PFSK-1 (cell line): ENCODE measurements around the gene FA2H.

Experiments
- FOXP2 ChIP-seq: optimal IDR thresholded peaks from 2 replicates; pipeline ENCODE3; 2011; ENCODE audit warnings: borderline replicate concordance, control low read depth, inconsistent platforms; ENCODE audit not compliant: insufficient read depth; ENCODE audit errors: extremely low read length, extremely low read depth
- POLR2AphosphoS5 ChIP-seq: IDR thresholded peaks from 2 replicates; pipeline ENCODE4 v1.6.1; 2012; ENCODE audit warnings: low read depth, mild to moderate bottlenecking, control low read depth, low read length, moderate library complexity
- TAF1 ChIP-seq: IDR thresholded peaks from 2 replicates; pipeline ENCODE4 v1.6.1; 2012; ENCODE audit warnings: low read length, control low read depth, borderline replicate concordance; ENCODE audit not compliant: insufficient read depth
- TF ChIP-seq, protein P1 (sequence below), 2 experiments: IDR thresholded peaks; 2 replicates each; pipeline versions ENCODE4 v1.6.1 to v1.8.0; 2011 to 2012; ENCODE audit warnings: low read depth in 2 of 2, low read length in 2 of 2, control low read depth in 1 of 2, inconsistent platforms in 1 of 2, mild to moderate bottlenecking in 1 of 2, moderate library complexity in 1 of 2; ENCODE audit not compliant: insufficient read depth in 1 of 2

DNA sequence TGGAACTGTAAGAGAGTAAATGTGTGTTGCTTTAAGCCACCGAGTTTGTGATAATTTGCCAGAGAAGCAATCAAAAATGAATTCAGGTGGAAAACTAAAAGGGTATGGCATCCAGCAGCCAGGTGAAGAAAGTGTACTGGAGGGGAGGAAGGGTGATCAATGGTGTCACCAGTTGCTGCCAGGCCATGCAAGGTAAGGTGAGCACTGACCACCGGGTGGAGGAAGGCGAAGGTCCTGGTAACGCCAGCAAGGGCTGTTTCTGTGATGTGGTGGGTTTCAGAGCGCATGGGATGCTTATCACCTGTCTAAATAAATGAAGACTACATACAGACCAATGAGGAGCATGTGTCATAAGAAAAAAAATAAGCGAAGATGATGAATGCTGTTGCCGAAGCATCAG, 6.9 kb downstream of the FA2H start:
- TF ChIP-seq POLR2AphosphoS5 (no peak), FOXP2 (no peak), TAF1 (no peak)
- TF ChIP-seq, protein P1, sequence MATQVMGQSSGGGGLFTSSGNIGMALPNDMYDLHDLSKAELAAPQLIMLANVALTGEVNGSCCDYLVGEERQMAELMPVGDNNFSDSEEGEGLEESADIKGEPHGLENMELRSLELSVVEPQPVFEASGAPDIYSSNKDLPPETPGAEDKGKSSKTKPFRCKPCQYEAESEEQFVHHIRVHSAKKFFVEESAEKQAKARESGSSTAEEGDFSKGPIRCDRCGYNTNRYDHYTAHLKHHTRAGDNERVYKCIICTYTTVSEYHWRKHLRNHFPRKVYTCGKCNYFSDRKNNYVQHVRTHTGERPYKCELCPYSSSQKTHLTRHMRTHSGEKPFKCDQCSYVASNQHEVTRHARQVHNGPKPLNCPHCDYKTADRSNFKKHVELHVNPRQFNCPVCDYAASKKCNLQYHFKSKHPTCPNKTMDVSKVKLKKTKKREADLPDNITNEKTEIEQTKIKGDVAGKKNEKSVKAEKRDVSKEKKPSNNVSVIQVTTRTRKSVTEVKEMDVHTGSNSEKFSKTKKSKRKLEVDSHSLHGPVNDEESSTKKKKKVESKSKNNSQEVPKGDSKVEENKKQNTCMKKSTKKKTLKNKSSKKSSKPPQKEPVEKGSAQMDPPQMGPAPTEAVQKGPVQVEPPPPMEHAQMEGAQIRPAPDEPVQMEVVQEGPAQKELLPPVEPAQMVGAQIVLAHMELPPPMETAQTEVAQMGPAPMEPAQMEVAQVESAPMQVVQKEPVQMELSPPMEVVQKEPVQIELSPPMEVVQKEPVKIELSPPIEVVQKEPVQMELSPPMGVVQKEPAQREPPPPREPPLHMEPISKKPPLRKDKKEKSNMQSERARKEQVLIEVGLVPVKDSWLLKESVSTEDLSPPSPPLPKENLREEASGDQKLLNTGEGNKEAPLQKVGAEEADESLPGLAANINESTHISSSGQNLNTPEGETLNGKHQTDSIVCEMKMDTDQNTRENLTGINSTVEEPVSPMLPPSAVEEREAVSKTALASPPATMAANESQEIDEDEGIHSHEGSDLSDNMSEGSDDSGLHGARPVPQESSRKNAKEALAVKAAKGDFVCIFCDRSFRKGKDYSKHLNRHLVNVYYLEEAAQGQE (IDR thresholded peaks at IDR 0.05; ENCODE audit: insufficient read depth in 1 of 2, low read depth in 2 of 2, low read length in 2 of 2), result no peak
